Measurements from ENCODE around the gene DEPDC5.

The DEPDC5 gene

GRCh38 chr22:31876156-31876920, 122.5 kb downstream of the DEPDC5 start:
- H3K4me2 ChIP-seq (ENCODE audit: insufficient read depth, low read length): no peak overlapping the region
- no peaks in the 10 kb centered on the region for H3K27me3 ChIP-seq (ENCODE audit: insufficient read depth, low read length, poor library complexity)
- TF ChIP-seq EZH2 (IDR thresholded peaks at IDR 0.05; ENCODE audit: borderline replicate concordance, low read depth, low read length, severe bottlenecking): no peak
- TF ChIP-seq CTCF (IDR thresholded peaks at IDR 0.05; ENCODE audit: borderline replicate concordance, extremely low read depth, low read length, poor library complexity, severe bottlenecking): no peak
- H3K27ac ChIP-seq (ENCODE audit: low read length): no peak overlapping the region
- no peak for DNase-seq
- no peak overlapping the region for H3K4me3 ChIP-seq (ENCODE audit: low read depth in 1 of 2, low read length in 2 of 2)
- H3K4me1 ChIP-seq (ENCODE audit: insufficient read depth, low read length): no peaks in the 10 kb centered on the region
- H2AFZ ChIP-seq (ENCODE audit: low read depth, low read length): no peak overlapping the region
- H3K36me3 ChIP-seq (ENCODE audit: insufficient read depth, low read length): peaks cover 50% of the 10 kb centered on the region
- no peak for ATAC-seq (ENCODE audit: insufficient read depth, low read depth)
- H4K20me1 ChIP-seq (ENCODE audit: insufficient read depth, low read length): no peaks in the 10 kb centered on the region
- no peaks in the 10 kb centered on the region for H3K9me3 ChIP-seq (ENCODE audit: insufficient read depth, low read length, severe bottlenecking)
- no peaks in the 10 kb centered on the region for H3K79me2 ChIP-seq (ENCODE audit: insufficient read depth, low read length)
- no peak overlapping the region for H3K9ac ChIP-seq (ENCODE audit: low read depth, low read length)

- Histone ChIP-seq H3K4me3 (ENCODE audit: low read depth in 1 of 2, low read length in 2 of 2) (no peak overlapping the region), H3K9ac (ENCODE audit: low read depth, low read length) (no peak overlapping the region), H3K27me3 (ENCODE audit: insufficient read depth, low read length, poor library complexity) (no peaks in the 10 kb centered on the region), H3K79me2 (ENCODE audit: insufficient read depth, low read length) (no peaks in the 10 kb centered on the region), H3K9me3 (ENCODE audit: insufficient read depth, low read length, severe bottlenecking) (no peaks in the 10 kb centered on the region), H3K4me1 (ENCODE audit: insufficient read depth, low read length) (no peaks in the 10 kb centered on the region), H3K4me2 (ENCODE audit: insufficient read depth, low read length) (no peak overlapping the region), H3K27ac (ENCODE audit: low read length) (no peak overlapping the region), H2AFZ (ENCODE audit: low read depth, low read length) (no peak overlapping the region), H4K20me1 (ENCODE audit: insufficient read depth, low read length) (no peaks in the 10 kb centered on the region), H3K36me3 (ENCODE audit: insufficient read depth, low read length) (peaks cover 23% of the 10 kb centered on the region)
- no peak for DNase-seq
- no peak for ATAC-seq (ENCODE audit: insufficient read depth, low read depth)
- no peak for TF ChIP-seq EZH2 (IDR thresholded peaks at IDR 0.05; ENCODE audit: borderline replicate concordance, low read depth, low read length, severe bottlenecking)
- TF ChIP-seq CTCF (IDR thresholded peaks at IDR 0.05; ENCODE audit: borderline replicate concordance, extremely low read depth, low read length, poor library complexity, severe bottlenecking): no peak
Observed at GRCh38 chr22:31879585-31879984, 125.8 kb downstream of the DEPDC5 start.

- Histone ChIP-seq H3K36me3 (ENCODE audit: insufficient read depth, low read length) (peaks cover 18% of the 10 kb centered on the region), H3K27me3 (ENCODE audit: insufficient read depth, low read length, poor library complexity) (no peaks in the 10 kb centered on the region), H3K27ac (ENCODE audit: low read length) (no peak overlapping the region), H3K9ac (ENCODE audit: low read depth, low read length) (no peak overlapping the region), H3K9me3 (ENCODE audit: insufficient read depth, low read length, severe bottlenecking) (no peaks in the 10 kb centered on the region), H3K4me3 (ENCODE audit: low read depth in 1 of 2, low read length in 2 of 2) (no peak overlapping the region), H3K4me1 (ENCODE audit: insufficient read depth, low read length) (no peaks in the 10 kb centered on the region), H3K79me2 (ENCODE audit: insufficient read depth, low read length) (no peaks in the 10 kb centered on the region), H2AFZ (ENCODE audit: low read depth, low read length) (no peak overlapping the region), H3K4me2 (ENCODE audit: insufficient read depth, low read length) (no peak overlapping the region), H4K20me1 (ENCODE audit: insufficient read depth, low read length) (no peaks in the 10 kb centered on the region)
- TF ChIP-seq CTCF (IDR thresholded peaks at IDR 0.05; ENCODE audit: borderline replicate concordance, extremely low read depth, low read length, poor library complexity, severe bottlenecking): no peak
- no peak for ATAC-seq (ENCODE audit: insufficient read depth, low read depth)
- DNase-seq: no peak
Observed at GRCh38 chr22:31881200-31881599, 127.4 kb downstream of the DEPDC5 start.

Data from DND-41 (cell line).